ENCODE data around the gene IPO5. TPM values are rescaled to one million over a fixed set of nuclear protein-coding genes. Genes with fewer than 3 reads are reported as not detected.

IPO5 gene
- total and polyA plus RNA-seq, 12 donors = 20.1 to 87.2 (median 74.0) TPM

- Histone ChIP-seq H3K27me3 (no peaks in the 10 kb centered on the region), H3K9me3 (replicated peaks in 1 of 3) (no peaks in the 10 kb centered on the region), H3K36me3 (replicated peaks in 1 of 2) (no peaks in the 10 kb centered on the region), H3K27ac (no peak overlapping the region), H3K4me1 (replicated peaks in 1 of 2) (peaks cover 16 to 32% of the 10 kb centered on the region in 2 donors), H3K4me3 (no peak overlapping the region)
- DNase-seq = no peak
- TF ChIP-seq POLR2A (IDR thresholded peaks at IDR 0.05) = no peak
- TF ChIP-seq CTCF (IDR thresholded peaks at IDR 0.05) = no peak
- intact Hi-C loops (cut with DNase I) = no loop called here
Observed at GRCh38 chr13:97979556-97979955, 26.1 kb downstream of the IPO5 start.

- Histone ChIP-seq H3K9me3 (replicated peaks in 1 of 3) (no peaks in the 10 kb centered on the region), H3K4me1 (replicated peaks in 1 of 2) (peaks cover 6 to 21% of the 10 kb centered on the region in 2 donors), H3K27me3 (no peaks in the 10 kb centered on the region), H3K36me3 (replicated peaks in 1 of 2) (peaks cover 0 to 13% of the 10 kb centered on the region in 2 donors), H3K27ac (no peak overlapping the region), H3K4me3 (no peak overlapping the region)
- intact Hi-C loops (cut with DNase I) = no loop called here
- TF ChIP-seq POLR2A (IDR thresholded peaks at IDR 0.05) (no peak), CTCF (IDR thresholded peaks at IDR 0.05) (no peak)
- DNase-seq = no peak
Observed at GRCh38 chr13:97982286-97982685, 28.8 kb downstream of the IPO5 start.

GRCh38 chr13:97986835-97987234 is 33.4 kb downstream of the IPO5 start:
- H3K27ac ChIP-seq = no peak overlapping the region
- intact Hi-C loops (cut with DNase I) = no loop called here
- whole genome bisulfite sequencing, 4 donors = 77 to 100% (median 85%) methylated on average over 3 of the region's 3 CpGs
- H3K36me3 ChIP-seq (replicated peaks in 1 of 2) = peaks cover 0 to 44% of the 10 kb centered on the region in 2 donors
- DNase-seq = peak in 3 of 7 donors; percentile 9 to 23 (median 20)
- no peak for TF ChIP-seq POLR2A (IDR thresholded peaks at IDR 0.05)
- TF ChIP-seq CTCF (IDR thresholded peaks at IDR 0.05) = no peak
- no peaks in the 10 kb centered on the region for H3K27me3 ChIP-seq
- no peaks in the 10 kb centered on the region for H3K9me3 ChIP-seq (replicated peaks in 1 of 3)
- H3K4me3 ChIP-seq = no peak overlapping the region
- H3K4me1 ChIP-seq (replicated peaks in 1 of 2) = no peaks in the 10 kb centered on the region

GRCh38 chr13:97999653-98000052 is 46.2 kb downstream of the IPO5 start:
- H3K27ac ChIP-seq = no peak overlapping the region
- H3K27me3 ChIP-seq = no peaks in the 10 kb centered on the region
- TF ChIP-seq POLR2A (IDR thresholded peaks at IDR 0.05) = no peak
- TF ChIP-seq CTCF (IDR thresholded peaks at IDR 0.05) = no peak
- no peak for DNase-seq
- intact Hi-C loops (cut with DNase I) = no loop called here
- H3K36me3 ChIP-seq (replicated peaks in 1 of 2) = peaks cover 0 to 69% of the 10 kb centered on the region in 2 donors
- no peak overlapping the region for H3K4me3 ChIP-seq
- WGBS, 4 donors = 91 to 100% (median 100%) methylated on average over 2 of the region's 2 CpGs
- no peaks in the 10 kb centered on the region for H3K9me3 ChIP-seq (replicated peaks in 1 of 3)
- no peaks in the 10 kb centered on the region for H3K4me1 ChIP-seq (replicated peaks in 1 of 2)

Data from adrenal gland (tissue), 12 donors.